Esophagus muscularis mucosa (tissue), 3 donors: ENCODE data around the gene CMPK2.

Source experiments
- POLR2A ChIP-seq: fragments of 450-650 bp; IDR thresholded peaks from one replicate; pipeline ENCODE4 v1.6.1; 2017; ENCODE audit warnings: antibody characterized with exemption, moderate library complexity, mild to moderate bottlenecking, low read depth
- TF ChIP-seq, protein P1 (sequence below), 3 experiments: fragments of 200-600 bp in 2 of 3; fragments of 450-650 bp in 1 of 3; sonication (generic) in 2 of 3; IDR thresholded peaks; one replicate each; pipeline ENCODE4 v1.5.1; 2017 to 2019; ENCODE audit warnings: antibody characterized with exemption in 3 of 3, mild to moderate bottlenecking in 2 of 3, moderate library complexity in 1 of 3

DNA sequence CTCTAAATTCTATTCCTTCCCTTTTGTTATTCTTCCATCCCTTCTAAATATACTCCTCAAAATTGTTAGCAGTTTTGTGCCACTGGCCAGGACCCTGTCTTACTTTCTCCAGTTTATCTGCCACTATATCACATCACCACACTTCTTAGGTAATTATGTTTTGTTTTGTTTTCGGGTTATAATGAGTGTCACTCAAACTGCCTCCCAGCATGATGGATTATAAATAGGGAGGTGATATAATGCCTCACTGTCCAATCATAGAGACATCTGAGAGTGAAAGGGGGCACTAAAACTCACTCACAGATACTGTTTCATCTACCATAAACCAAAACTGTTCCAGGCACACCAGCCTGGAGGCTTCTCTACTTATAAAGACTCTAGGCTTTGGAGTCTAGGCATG lies 15.3 kb upstream of the CMPK2 start:
- TF ChIP-seq, protein P1, sequence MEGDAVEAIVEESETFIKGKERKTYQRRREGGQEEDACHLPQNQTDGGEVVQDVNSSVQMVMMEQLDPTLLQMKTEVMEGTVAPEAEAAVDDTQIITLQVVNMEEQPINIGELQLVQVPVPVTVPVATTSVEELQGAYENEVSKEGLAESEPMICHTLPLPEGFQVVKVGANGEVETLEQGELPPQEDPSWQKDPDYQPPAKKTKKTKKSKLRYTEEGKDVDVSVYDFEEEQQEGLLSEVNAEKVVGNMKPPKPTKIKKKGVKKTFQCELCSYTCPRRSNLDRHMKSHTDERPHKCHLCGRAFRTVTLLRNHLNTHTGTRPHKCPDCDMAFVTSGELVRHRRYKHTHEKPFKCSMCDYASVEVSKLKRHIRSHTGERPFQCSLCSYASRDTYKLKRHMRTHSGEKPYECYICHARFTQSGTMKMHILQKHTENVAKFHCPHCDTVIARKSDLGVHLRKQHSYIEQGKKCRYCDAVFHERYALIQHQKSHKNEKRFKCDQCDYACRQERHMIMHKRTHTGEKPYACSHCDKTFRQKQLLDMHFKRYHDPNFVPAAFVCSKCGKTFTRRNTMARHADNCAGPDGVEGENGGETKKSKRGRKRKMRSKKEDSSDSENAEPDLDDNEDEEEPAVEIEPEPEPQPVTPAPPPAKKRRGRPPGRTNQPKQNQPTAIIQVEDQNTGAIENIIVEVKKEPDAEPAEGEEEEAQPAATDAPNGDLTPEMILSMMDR (IDR thresholded peaks at IDR 0.05), result no peak
- no peak for TF ChIP-seq POLR2A
